Measurements from ENCODE around the gene LBHD2. TPM values are rescaled to one million over a fixed set of nuclear protein-coding genes. Genes with fewer than 3 reads are reported as not detected.

Gene LBHD2
- total and polyA plus RNA-seq, 2 donors (not counting 1 experiment from before 2014, with no cell fraction given), result not detected

GRCh38 chr14:103078860-103079587 lies 5.0 kb upstream of the LBHD2 start:
- Histone ChIP-seq H3K9me3 (ENCODE audit: control extremely low read depth in 1 of 3, control insufficient read depth in 2 of 3, insufficient read depth in 1 of 3, low read length in 2 of 3) (peaks cover 0 to 3% (median 0%) of the 10 kb centered on the region in 3 donors), H3K27me3 (replicated peaks in 1 of 4; ENCODE audit: control extremely low read depth in 1 of 4, control insufficient read depth in 3 of 4, insufficient read depth in 4 of 4, low read length in 3 of 4) (peaks cover 0 to 11% (median 5%) of the 10 kb centered on the region in 4 experiments), H3K79me2 (ENCODE audit: control insufficient read depth, insufficient read depth, low read length) (no peaks in the 10 kb centered on the region), H3K4me2 (replicated peaks; ENCODE audit: low read depth, low read length, poor library complexity, severe bottlenecking) (no peak overlapping the region), H3K27ac (ENCODE audit: low read length in 2 of 2) (no peak overlapping the region), H2AFZ (ENCODE audit: insufficient read depth, low read depth, low read length, poor library complexity, severe bottlenecking) (no peak overlapping the region), H3K4me1 (ENCODE audit: control insufficient read depth in 2 of 2, insufficient read depth in 2 of 2, low read length in 2 of 2) (peaks cover 10 to 18% of the 10 kb centered on the region in 2 donors), H3K36me3 (replicated peaks in 1 of 2; ENCODE audit: control extremely low read depth in 1 of 2, control insufficient read depth in 1 of 2, extremely low read depth in 1 of 2, insufficient read depth in 2 of 2, low read length in 1 of 2) (no peaks in the 10 kb centered on the region), H4K20me1 (ENCODE audit: control insufficient read depth, insufficient read depth, low read length, poor library complexity, severe bottlenecking) (no peaks in the 10 kb centered on the region), H3K4me3 (ENCODE audit: control extremely low read depth in 1 of 5, extremely low read depth in 1 of 5, insufficient read depth in 1 of 5, low read depth in 2 of 5, low read length in 4 of 5) (no peak overlapping the region), H3K9ac (ENCODE audit: low read length) (no peak overlapping the region)
- CTCF ChIA-PET, result interaction anchor here (0.7 to 4.7 kb wide), 11 partner anchors 12 to 640 kb away, joined by 3 to 35 read pairs (median 4); no protein-coding TSS in a partner anchor
- TF ChIP-seq CTCF (IDR thresholded peaks at IDR 0.05) (no peak), EZH2 (IDR thresholded peaks at IDR 0.05; ENCODE audit: borderline replicate concordance, insufficient read depth, low read depth, low read length, poor library complexity, severe bottlenecking) (no peak)
- no peak for DNase-seq
- intact Hi-C loops (cut with micrococcal nuclease), result loop anchor here (1.0 to 5.0 kb wide), 3 partner anchors 12 to 468 kb away; no protein-coding TSS in a partner anchor
- H3K4me3 Mint-ChIP-seq, result no peak overlapping the region
- H3K4me1 Mint-ChIP-seq, result peaks cover 5% of the 10 kb centered on the region
- POLR2A ChIA-PET, result interaction anchor here (0.7 kb wide), 2 partner anchors 311 to 440 kb away, joined by 5 read pairs; no protein-coding TSS in a partner anchor
- H3K27ac Mint-ChIP-seq, result no peak overlapping the region
- ATAC-seq (ENCODE audit: low read depth), result no peak
- no peaks in the 10 kb centered on the region for H3K9me3 Mint-ChIP-seq (ENCODE audit: insufficient read depth)
- 86% methylated on average over 10 of the region's 11 CpGs for WGBS (ENCODE audit: insufficient coverage)
- H3K27me3 Mint-ChIP-seq, result no peaks in the 10 kb centered on the region

DNA sequence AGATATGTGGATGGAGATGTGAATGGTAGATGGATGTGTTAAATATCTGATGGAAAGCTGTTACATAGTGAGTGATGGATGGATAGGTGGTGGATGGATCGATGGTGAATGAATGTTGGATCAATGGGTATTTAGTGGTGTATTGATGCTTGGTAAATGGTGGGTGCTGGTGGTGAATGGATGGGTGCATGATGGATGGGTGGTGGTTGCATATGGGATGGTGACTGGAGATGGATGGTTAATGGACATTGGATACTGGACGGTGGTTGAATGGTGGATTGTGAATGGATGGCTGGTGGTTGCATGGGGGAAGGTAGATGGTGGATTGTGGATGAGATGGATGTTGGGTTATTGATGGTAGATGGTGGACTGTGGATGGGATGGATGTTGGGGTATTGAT lies 2.1 kb upstream of the LBHD2 start:
- no peak for ATAC-seq (ENCODE audit: low read depth)
- no peak overlapping the region for H3K4me3 ChIP-seq (ENCODE audit: control extremely low read depth in 1 of 5, extremely low read depth in 1 of 5, insufficient read depth in 1 of 5, low read depth in 2 of 5, low read length in 4 of 5)
- peaks cover 0 to 3% (median 0%) of the 10 kb centered on the region in 3 donors for H3K9me3 ChIP-seq (ENCODE audit: control extremely low read depth in 1 of 3, control insufficient read depth in 2 of 3, insufficient read depth in 1 of 3, low read length in 2 of 3)
- ChIA-PET POLR2A (no interaction called here), CTCF (no interaction called here)
- H3K27me3 Mint-ChIP-seq, result peaks cover 7% of the 10 kb centered on the region
- no peak overlapping the region for H3K9ac ChIP-seq (ENCODE audit: low read length)
- H3K27me3 ChIP-seq (replicated peaks in 1 of 4; ENCODE audit: control extremely low read depth in 1 of 4, control insufficient read depth in 3 of 4, insufficient read depth in 4 of 4, low read length in 3 of 4), result peaks cover 0 to 21% (median 1%) of the 10 kb centered on the region in 4 experiments
- DNase-seq, result no peak
- intact Hi-C loops (cut with micrococcal nuclease), result no loop called here
- H3K4me3 Mint-ChIP-seq, result no peak overlapping the region
- H3K4me1 ChIP-seq (ENCODE audit: control insufficient read depth in 2 of 2, insufficient read depth in 2 of 2, low read length in 2 of 2), result no peaks in the 10 kb centered on the region
- H3K79me2 ChIP-seq (ENCODE audit: control insufficient read depth, insufficient read depth, low read length), result no peaks in the 10 kb centered on the region
- no peak overlapping the region for H3K4me2 ChIP-seq (replicated peaks; ENCODE audit: low read depth, low read length, poor library complexity, severe bottlenecking)
- H3K9me3 Mint-ChIP-seq (ENCODE audit: insufficient read depth), result no peaks in the 10 kb centered on the region
- 100% methylated on average over 2 of the region's 2 CpGs for WGBS (ENCODE audit: insufficient coverage)
- no peaks in the 10 kb centered on the region for H4K20me1 ChIP-seq (ENCODE audit: control insufficient read depth, insufficient read depth, low read length, poor library complexity, severe bottlenecking)
- peaks cover 2% of the 10 kb centered on the region for H3K4me1 Mint-ChIP-seq
- TF ChIP-seq CTCF (IDR thresholded peaks at IDR 0.05) (no peak), EZH2 (IDR thresholded peaks at IDR 0.05; ENCODE audit: borderline replicate concordance, insufficient read depth, low read depth, low read length, poor library complexity, severe bottlenecking) (no peak)
- H3K27ac Mint-ChIP-seq, result no peak overlapping the region
- no peak overlapping the region for H3K27ac ChIP-seq (ENCODE audit: low read length in 2 of 2)
- no peak overlapping the region for H2AFZ ChIP-seq (ENCODE audit: insufficient read depth, low read depth, low read length, poor library complexity, severe bottlenecking)
- H3K36me3 ChIP-seq (replicated peaks in 1 of 2; ENCODE audit: control extremely low read depth in 1 of 2, control insufficient read depth in 1 of 2, extremely low read depth in 1 of 2, insufficient read depth in 2 of 2, low read length in 1 of 2), result no peaks in the 10 kb centered on the region
